RCC 7860 (cell line): ENCODE results near the gene SLC25A10.
A peak's percentile ranks its signal among the peaks of the same experiment; 100 is the strongest.

Source experiments
- DNase-seq: peaks from one replicate; pipeline ENCODE4 v3.0.0-alpha.2; 2015; ENCODE audit warnings: low spot score
- FAIRE-seq: peaks from 2 replicates; lab custom pipeline; 2012; peaks lifted over from hg19 to GRCh38; lab: Jason Lieb, UNC

Gene SLC25A10

GRCh38 chr17:81705518-81706231 lies 6.4 kb upstream of the SLC25A10 start:
- FAIRE-seq = no peak
- DNase-seq = no peak

- DNase-seq = no peak
- no peak for FAIRE-seq
Measured at GRCh38 chr17:81706232-81706611, 5.9 kb upstream of the SLC25A10 start.

GRCh38 chr17:81706757-81707624 lies 5.1 kb upstream of the SLC25A10 start:
- FAIRE-seq (no peak), DNase-seq (no peak)

GRCh38 chr17:81707725-81708646 lies 4.1 kb upstream of the SLC25A10 start:
- FAIRE-seq (no peak), DNase-seq (no peak)

- DNase-seq = no peak
- no peak for FAIRE-seq
Measured at GRCh38 chr17:81708739-81709185, 3.3 kb upstream of the SLC25A10 start.

GRCh38 chr17:81710514-81711308 lies 1.4 kb upstream of the SLC25A10 start:
- FAIRE-seq = no peak
- DNase-seq = no peak

- FAIRE-seq (no peak), DNase-seq (peak; percentile 9)
Measured at GRCh38 chr17:81712468-81713003, 452 bp downstream of the SLC25A10 start.

GRCh38 chr17:81713004-81713555 lies 996 bp downstream of the SLC25A10 start:
- no peak for FAIRE-seq
- DNase-seq = peak; percentile 22

GRCh38 chr17:81713556-81714411 lies 1.7 kb downstream of the SLC25A10 start:
- FAIRE-seq = no peak
- DNase-seq = peak; percentile 55

- DNase-seq (no peak), FAIRE-seq (no peak)
Measured at GRCh38 chr17:81714412-81715106, 2.5 kb downstream of the SLC25A10 start.

- DNase-seq (no peak), FAIRE-seq (no peak)
Measured at GRCh38 chr17:81715107-81715871, 3.2 kb downstream of the SLC25A10 start.

GRCh38 chr17:81715872-81716673 lies 4.0 kb downstream of the SLC25A10 start:
- DNase-seq = no peak
- no peak for FAIRE-seq

GRCh38 chr17:81716674-81716996 lies 4.6 kb downstream of the SLC25A10 start:
- FAIRE-seq (no peak), DNase-seq (no peak)

GRCh38 chr17:81717049-81717765 lies 5.1 kb downstream of the SLC25A10 start:
- no peak for FAIRE-seq
- no peak for DNase-seq

- FAIRE-seq (no peak), DNase-seq (no peak)
Measured at GRCh38 chr17:81717766-81718089, 5.6 kb downstream of the SLC25A10 start.
